H1 (cell line): ENCODE measurements around the gene CHD2. TPM values are rescaled to one million over a fixed set of nuclear protein-coding genes. Genes with fewer than 3 reads are reported as not detected.

Experiments
- ASH2L ChIP-seq: fragments of 200-600, 300-600 bp; sonication (generic); IDR thresholded peaks from one replicate; pipeline ENCODE4 v1.7.1; 2017; ENCODE audit warnings: low read length
- HDAC2 ChIP-seq, 2 experiments: fragments of 300-600 bp in 1 of 2; sonication (generic) in 1 of 2; IDR thresholded peaks; 2 replicates each; pipeline ENCODE4 v1.6.1; 2011 to 2012; ENCODE audit warnings: low read depth in 2 of 2, low read length in 2 of 2, mild to moderate bottlenecking in 2 of 2, moderate library complexity in 2 of 2, borderline replicate concordance in 1 of 2, inconsistent platforms in 1 of 2
- JUND ChIP-seq: IDR thresholded peaks from 2 replicates; pipeline ENCODE4 v1.6.1; 2011; ENCODE audit warnings: mild to moderate bottlenecking, improper control_type of control experiment, low read length
- SP1 ChIP-seq: IDR thresholded peaks from 2 replicates; pipeline ENCODE4 v1.6.1; 2011; ENCODE audit warnings: low read depth, low read length
- TEAD4 ChIP-seq: IDR thresholded peaks from 2 replicates; pipeline ENCODE4 v1.6.1; 2012; ENCODE audit warnings: low read depth, low read length, inconsistent platforms, mixed read lengths
- polyA plus RNA-seq, 7 experiments: library from polyadenylated mRNA; depleted of rRNA in 3 of 7; stranded (reverse) in 5 of 7; unstranded in 2 of 7; fragments of >200 nt in 5 of 7; fragments of 200-250 nt in 2 of 7; gene quantifications; 1 replicate in 5 of 7; 2 replicates in 1 of 7; 4 replicates in 1 of 7; pipeline versions ENCODE4 v1.2.1 to v1.2.3, GENCODE V29; 2011 to 2013; ENCODE audit warnings: missing spikeins in 2 of 7, mixed read lengths in 2 of 7
- total RNA-seq: library from RNA; stranded (reverse); fragmentation: NEBNext Ultra II Directional; extraction: Animal tissue kit (Norgen Biotek cat#: 25700); gene quantifications from 2 replicates; pipeline ENCODE4 v1.2.1, GENCODE V29; 2021

Gene CHD2
- total and polyA plus RNA-seq, 2 of the 8 experiments (the other 6 are each of a cell fraction or from before 2014, with no cell fraction given) = 28.8 to 70.0 TPM

DNA sequence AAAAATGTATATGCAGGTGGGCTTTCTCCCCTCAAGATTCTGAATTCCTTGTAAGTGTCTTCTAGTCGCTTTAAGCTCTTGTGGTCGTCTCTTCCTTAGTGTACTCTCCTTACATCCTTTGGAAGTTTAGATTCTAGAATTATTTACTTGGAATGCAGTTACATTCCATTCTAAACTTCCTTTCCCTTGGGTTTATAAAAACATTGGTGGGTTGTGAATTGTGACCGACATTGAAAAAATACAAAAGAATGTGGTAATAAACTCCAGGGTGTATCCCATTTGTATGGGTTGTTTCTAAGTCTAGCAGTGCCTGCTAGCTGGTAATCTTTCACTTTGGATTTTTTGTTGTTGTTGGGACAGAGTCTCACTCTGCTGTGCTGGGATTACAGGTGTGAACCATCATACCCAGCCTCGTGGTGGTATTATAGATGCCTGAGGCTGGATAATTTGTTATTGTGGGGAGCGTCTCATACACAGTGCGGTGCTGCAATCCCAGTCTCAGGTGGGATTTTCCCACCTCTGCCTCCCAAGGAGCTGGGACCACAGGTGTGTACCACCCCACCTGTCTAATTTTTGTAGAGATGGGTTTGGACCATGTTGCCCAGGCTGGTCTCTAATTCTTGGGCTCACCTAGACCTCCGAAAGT is 9.1 kb downstream of the CHD2 start (continued):
- TF ChIP-seq TEAD4 (no peak), HDAC2 (IDR thresholded peaks at IDR 0.05; ENCODE audit: borderline replicate concordance in 1 of 2, low read depth in 2 of 2, low read length in 2 of 2) (no peak), SP1 (no peak), ASH2L (no peak), JUND (no peak)
